Measurements from ENCODE around the gene ARHGEF10L.

Gene ARHGEF10L

GRCh38 chr1:17697458-17697857, 158.0 kb downstream of the ARHGEF10L start:
- no peak overlapping the region for H3K4me3 ChIP-seq
- DNase-seq (ENCODE audit: low spot score): no peak
- no peak for TF ChIP-seq CTCF (IDR thresholded peaks at IDR 0.05)
- no peak overlapping the region for H3K27ac ChIP-seq

GRCh38 chr1:17699581-17699980, 160.1 kb downstream of the ARHGEF10L start:
- TF ChIP-seq CTCF (IDR thresholded peaks at IDR 0.05): no peak
- no peak overlapping the region for H3K27ac ChIP-seq
- no peak overlapping the region for H3K4me3 ChIP-seq
- no peak for DNase-seq (ENCODE audit: low spot score)

GRCh38 chr1:17700945-17701810, 161.7 kb downstream of the ARHGEF10L start:
- no peak for TF ChIP-seq CTCF (IDR thresholded peaks at IDR 0.05)
- no peak overlapping the region for H3K27ac ChIP-seq
- H3K4me3 ChIP-seq: no peak overlapping the region
- DNase-seq (ENCODE audit: low spot score): no peak

GRCh38 chr1:17704176-17704575, 164.7 kb downstream of the ARHGEF10L start:
- Histone ChIP-seq H3K4me3 (no peak overlapping the region), H3K27ac (no peak overlapping the region)
- DNase-seq (ENCODE audit: low spot score): no peak
- TF ChIP-seq CTCF (IDR thresholded peaks at IDR 0.05): no peak

GRCh38 chr1:17706445-17706844, 166.9 kb downstream of the ARHGEF10L start:
- DNase-seq (ENCODE audit: low spot score): no peak
- no peak overlapping the region for H3K4me3 ChIP-seq
- no peak overlapping the region for H3K27ac ChIP-seq
- no peak for TF ChIP-seq CTCF (IDR thresholded peaks at IDR 0.05)

- DNase-seq (ENCODE audit: low spot score): no peak
- no peak for TF ChIP-seq CTCF (IDR thresholded peaks at IDR 0.05)
- H3K4me3 ChIP-seq: no peak overlapping the region
- H3K27ac ChIP-seq: no peak overlapping the region
Measured at GRCh38 chr1:17709981-17710380, 170.5 kb downstream of the ARHGEF10L start.

All from coronary artery (tissue), 2 donors.